Astrocyte (in vitro differentiated cells and primary cell): ENCODE data around the gene SLC12A3.

Experiments used
- CTCF ChIP-seq: IDR thresholded peaks from 2 replicates; pipeline ENCODE4 v1.5.1; 2011; ENCODE audit warnings: low read depth, mild to moderate bottlenecking, inconsistent platforms, low read length, moderate library complexity; ENCODE audit not compliant: insufficient read depth
- EZH2 ChIP-seq: IDR thresholded peaks from 2 replicates; pipeline ENCODE4 v1.6.1; 2012; ENCODE audit warnings: mild to moderate bottlenecking, low read length, inconsistent platforms; ENCODE audit not compliant: insufficient read depth

- no peak for TF ChIP-seq EZH2
- no peak for TF ChIP-seq CTCF
Measured at GRCh38 chr16:56960681-56961281, 95.8 kb downstream of the SLC12A3 start.
